Left ventricle myocardium inferior (tissue), 1 donor: ENCODE data around the gene FHIT. TPM values are rescaled to one million over a fixed set of nuclear protein-coding genes. Genes with fewer than 3 reads are reported as not detected.

Experiments used
- DNase-seq: peaks from one replicate; pipeline ENCODE4 v3.0.0-alpha.2; 2020
- H3K27ac ChIP-seq: fragments of 200-600 bp; replicated peaks from 2 replicates; pipeline ENCODE4 v1.8.0; 2021
- H3K27me3 ChIP-seq: fragments of 200-600 bp; 2 replicates; pipeline ENCODE4 v1.8.0; 2021; ENCODE audit warnings: low read depth
- H3K36me3 ChIP-seq: fragments of 200-600 bp; 2 replicates; pipeline ENCODE4 v1.8.0; 2021
- H3K4me1 ChIP-seq: fragments of 200-600 bp; 2 replicates; pipeline ENCODE4 v1.8.0; 2021
- H3K4me3 ChIP-seq: fragments of 200-600 bp; 2 replicates; pipeline ENCODE4 v1.8.0; 2021; ENCODE audit warnings: mild to moderate bottlenecking, moderate library complexity
- H3K9me3 ChIP-seq: fragments of 200-600 bp; replicated peaks from 2 replicates; pipeline ENCODE4 v1.8.0; 2021
- intact Hi-C: fragments of 100-400 bp; cut with micrococcal nuclease; formaldehyde crosslinking; loops from one replicate; pipeline ENCODE4 v1.11.0; 2022
- total RNA-seq: library from RNA; stranded (reverse); fragmentation: NEBNext Ultra II Directional; extraction: Animal tissue kit (Norgen Biotek cat#: 25700); gene quantifications from one replicate; pipeline ENCODE4 v1.2.1, GENCODE V29; 2021
- TF ChIP-seq, protein P1 (sequence below): fragments of 200-600 bp; IDR thresholded peaks from 2 replicates; pipeline ENCODE4 v1.8.0; 2021; ENCODE audit warnings: antibody characterized with exemption, mild to moderate bottlenecking, borderline replicate concordance
- donor health status: DM: no; HTN: yes; CAD: no; lungs with severe emphysema.

FHIT gene
- total RNA-seq, 1 donor from 2014 or later = 16.0 TPM

DNA sequence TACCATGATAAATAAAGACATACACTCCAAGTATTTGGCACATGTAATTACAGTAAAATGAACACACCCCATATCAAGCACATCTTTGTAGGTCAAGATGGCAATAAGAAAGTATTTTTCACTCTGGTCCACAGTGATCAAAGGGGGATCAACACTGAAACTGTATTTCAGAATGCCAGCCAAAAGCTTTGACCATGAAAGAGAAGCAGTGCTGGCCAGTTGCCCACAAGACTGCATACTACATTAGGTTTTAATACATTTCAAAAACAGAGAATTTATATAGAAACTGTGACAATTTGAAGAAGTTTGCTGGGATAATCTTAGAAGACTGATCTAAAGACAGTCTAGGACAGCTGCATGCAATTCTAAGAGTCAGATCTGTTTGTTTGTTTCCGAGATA is 1035.3 kb downstream of the FHIT start:
- TF ChIP-seq, protein P1, sequence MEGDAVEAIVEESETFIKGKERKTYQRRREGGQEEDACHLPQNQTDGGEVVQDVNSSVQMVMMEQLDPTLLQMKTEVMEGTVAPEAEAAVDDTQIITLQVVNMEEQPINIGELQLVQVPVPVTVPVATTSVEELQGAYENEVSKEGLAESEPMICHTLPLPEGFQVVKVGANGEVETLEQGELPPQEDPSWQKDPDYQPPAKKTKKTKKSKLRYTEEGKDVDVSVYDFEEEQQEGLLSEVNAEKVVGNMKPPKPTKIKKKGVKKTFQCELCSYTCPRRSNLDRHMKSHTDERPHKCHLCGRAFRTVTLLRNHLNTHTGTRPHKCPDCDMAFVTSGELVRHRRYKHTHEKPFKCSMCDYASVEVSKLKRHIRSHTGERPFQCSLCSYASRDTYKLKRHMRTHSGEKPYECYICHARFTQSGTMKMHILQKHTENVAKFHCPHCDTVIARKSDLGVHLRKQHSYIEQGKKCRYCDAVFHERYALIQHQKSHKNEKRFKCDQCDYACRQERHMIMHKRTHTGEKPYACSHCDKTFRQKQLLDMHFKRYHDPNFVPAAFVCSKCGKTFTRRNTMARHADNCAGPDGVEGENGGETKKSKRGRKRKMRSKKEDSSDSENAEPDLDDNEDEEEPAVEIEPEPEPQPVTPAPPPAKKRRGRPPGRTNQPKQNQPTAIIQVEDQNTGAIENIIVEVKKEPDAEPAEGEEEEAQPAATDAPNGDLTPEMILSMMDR = no peak
- H3K36me3 ChIP-seq = no peaks in the 10 kb centered on the region
- H3K4me3 ChIP-seq = no peak overlapping the region
- intact Hi-C loops = no loop called here
- no peak for DNase-seq
- H3K27ac ChIP-seq = no peak overlapping the region
- no peaks in the 10 kb centered on the region for H3K9me3 ChIP-seq
- H3K4me1 ChIP-seq = peaks cover 13% of the 10 kb centered on the region
- no peaks in the 10 kb centered on the region for H3K27me3 ChIP-seq

DNA sequence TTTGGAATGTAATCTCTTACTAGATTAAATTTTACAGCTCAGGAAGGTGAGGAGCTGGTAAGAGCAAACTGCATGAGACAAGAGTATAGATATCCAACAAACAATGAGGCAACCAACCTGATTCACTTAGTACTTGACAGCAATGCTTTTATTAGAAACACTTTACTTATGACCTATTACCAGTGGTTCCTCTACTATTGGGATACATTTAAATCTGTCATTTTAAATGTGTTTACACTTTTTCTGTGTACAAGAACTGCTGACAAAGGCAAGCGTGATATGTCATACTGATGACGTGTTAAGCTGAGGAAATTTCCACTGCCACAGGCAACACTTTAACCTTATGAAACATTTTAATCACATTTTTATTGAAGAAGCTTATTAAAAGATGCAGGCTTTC is 1043.3 kb downstream of the FHIT start:
- H3K9me3 ChIP-seq = no peaks in the 10 kb centered on the region
- no peak overlapping the region for H3K27ac ChIP-seq
- no peaks in the 10 kb centered on the region for H3K36me3 ChIP-seq
- intact Hi-C loops = no loop called here
- DNase-seq = no peak
- H3K4me3 ChIP-seq = no peak overlapping the region
- TF ChIP-seq, protein P1 = no peak
- no peaks in the 10 kb centered on the region for H3K4me1 ChIP-seq
- H3K27me3 ChIP-seq = no peaks in the 10 kb centered on the region

DNA sequence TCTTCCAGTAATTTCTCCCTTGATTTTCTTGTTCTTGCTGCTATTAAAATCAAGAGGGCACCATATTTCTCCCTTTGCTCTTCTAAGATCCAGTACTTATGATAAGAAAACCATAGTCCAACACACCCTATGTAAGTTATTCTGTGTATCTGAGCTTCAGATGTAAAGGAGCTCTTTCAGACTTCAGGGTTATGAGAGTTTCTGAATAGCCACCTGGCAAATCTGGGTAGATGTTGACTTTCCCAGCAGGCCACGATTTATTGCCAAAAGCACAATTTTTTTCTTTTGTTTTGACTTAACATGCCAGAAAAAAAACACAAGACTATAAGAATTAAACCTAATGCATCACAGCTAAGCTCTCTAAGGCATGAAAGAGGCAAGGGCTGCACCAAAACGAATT is 1045.0 kb downstream of the FHIT start:
- TF ChIP-seq, protein P1 = no peak
- DNase-seq = no peak
- no peaks in the 10 kb centered on the region for H3K27me3 ChIP-seq
- H3K4me3 ChIP-seq = no peak overlapping the region
- H3K9me3 ChIP-seq = no peaks in the 10 kb centered on the region
- no peaks in the 10 kb centered on the region for H3K36me3 ChIP-seq
- intact Hi-C loops = no loop called here
- no peaks in the 10 kb centered on the region for H3K4me1 ChIP-seq
- H3K27ac ChIP-seq = no peak overlapping the region

DNA sequence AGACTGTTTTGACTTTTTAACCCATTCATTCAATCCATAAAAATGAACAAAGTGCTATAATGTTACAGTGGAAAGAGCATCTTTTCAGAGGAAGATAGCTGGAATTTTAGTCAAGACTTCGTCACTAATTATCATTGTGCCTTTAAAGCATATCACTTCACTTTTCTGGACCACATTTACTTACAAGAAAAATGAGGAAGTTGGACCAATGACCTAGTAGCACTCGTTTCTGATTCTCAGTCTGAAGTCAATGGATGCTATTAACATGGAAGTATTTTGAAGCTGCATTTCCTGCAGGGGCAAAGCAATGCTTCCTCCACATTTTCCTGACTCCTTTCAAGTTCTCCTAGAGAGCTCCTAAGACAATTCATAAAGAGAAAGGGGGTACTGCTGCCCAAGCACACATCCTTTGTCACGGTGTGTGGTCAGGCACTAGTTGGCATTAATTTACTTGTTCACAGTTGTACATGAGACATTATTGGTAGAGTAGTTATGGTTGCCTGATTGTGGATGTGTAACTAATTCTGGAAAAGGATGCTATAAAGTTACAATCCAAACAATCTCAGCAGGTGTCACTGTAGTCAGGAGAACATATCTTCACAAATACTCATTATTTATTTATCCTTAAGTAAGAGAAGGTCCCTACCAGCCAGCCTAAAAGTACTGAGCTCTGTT is 1049.1 kb downstream of the FHIT start:
- Histone ChIP-seq H3K36me3 (no peaks in the 10 kb centered on the region), H3K4me3 (no peak overlapping the region), H3K4me1 (peaks cover 3% of the 10 kb centered on the region), H3K9me3 (no peaks in the 10 kb centered on the region), H3K27me3 (no peaks in the 10 kb centered on the region), H3K27ac (no peak overlapping the region)
- no peak for DNase-seq
- intact Hi-C loops = no loop called here
- TF ChIP-seq, protein P1 = no peak

DNA sequence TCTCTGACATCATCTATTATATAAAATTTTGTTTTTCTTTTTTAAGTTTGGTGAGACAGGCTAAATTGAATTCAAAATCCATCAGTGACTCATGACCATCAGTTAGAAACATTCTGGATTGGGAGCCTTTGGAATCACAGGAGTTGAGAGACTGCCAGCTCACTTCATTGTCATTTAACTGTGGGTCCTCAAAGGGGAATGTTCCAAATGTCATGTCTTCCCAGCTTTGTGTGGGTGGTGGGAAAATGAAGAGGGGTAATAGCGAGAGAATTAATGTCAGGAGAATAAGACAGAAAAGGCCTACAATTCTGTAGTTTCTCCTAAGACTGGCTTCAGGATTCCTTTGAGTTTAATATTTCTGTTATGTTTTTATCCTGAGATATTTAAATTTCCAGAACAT is 1051.9 kb downstream of the FHIT start:
- no peak overlapping the region for H3K27ac ChIP-seq
- intact Hi-C loops = no loop called here
- H3K27me3 ChIP-seq = no peaks in the 10 kb centered on the region
- peaks cover 7% of the 10 kb centered on the region for H3K9me3 ChIP-seq
- TF ChIP-seq, protein P1 = no peak
- H3K4me3 ChIP-seq = no peak overlapping the region
- no peaks in the 10 kb centered on the region for H3K36me3 ChIP-seq
- DNase-seq = no peak
- peaks cover 3% of the 10 kb centered on the region for H3K4me1 ChIP-seq
